OCI-LY3 (cell line): ENCODE results near the gene ALPK1.
"Not testable (repeated sequence)": the region's sequence is repeated elsewhere in the genome, so short reads cannot be mapped to it uniquely, and the experiment has no call there.

Experiments
- H2AFZ ChIP-seq: fragments of 200-600, 300-600 bp; shearing (Covaris generic); 2 replicates; pipeline ENCODE4 v1.6.0; 2014; ENCODE audit warnings: antibody characterized with exemption, low read depth, low read length
- H3K27ac ChIP-seq: fragments of 200-600, 300-600 bp; sonication (generic); 2 replicates; pipeline ENCODE4 v1.5.1; 2014; ENCODE audit warnings: mild to moderate bottlenecking, low read length, moderate library complexity, mixed read lengths
- H3K27me3 ChIP-seq: fragments of 200-600, 300-600 bp; sonication (generic); 2 replicates; pipeline ENCODE4 v1.6.1; 2014; ENCODE audit warnings: low read depth, low read length, mixed read lengths
- H3K36me3 ChIP-seq: fragments of 200-600, 300-600 bp; sonication (generic); replicated peaks from 2 replicates; pipeline ENCODE3; 2014; ENCODE audit warnings: low read depth, low read length, mixed read lengths
- H3K4me1 ChIP-seq: fragments of 300-600, 200-600 bp; sonication (generic); 2 replicates; pipeline ENCODE4 v1.6.1; 2014; ENCODE audit warnings: low read length, mixed read lengths
- H3K4me2 ChIP-seq: fragments of 200-600, 300-600 bp; sonication (generic); 2 replicates; pipeline ENCODE4 v1.6.1; 2014; ENCODE audit warnings: low read length, mixed read lengths
- H3K4me3 ChIP-seq: fragments of 300-600, 200-600 bp; sonication (generic); 2 replicates; pipeline ENCODE4 v1.5.1; 2014; ENCODE audit warnings: antibody characterized with exemption, mild to moderate bottlenecking, low read length, moderate library complexity
- H3K79me2 ChIP-seq: fragments of 300-600, 200-600 bp; shearing (Covaris generic); 2 replicates; pipeline ENCODE4 v1.6.1; 2014; ENCODE audit warnings: mild to moderate bottlenecking, low read length, mixed read lengths
- H3K9ac ChIP-seq: fragments of 300-600, 200-600 bp; shearing (Covaris generic); 2 replicates; pipeline ENCODE4 v1.6.0; 2014; ENCODE audit warnings: mild to moderate bottlenecking, low read length, moderate library complexity
- H3K9me3 ChIP-seq: fragments of 200-600, 300-600 bp; shearing (Covaris generic); 2 replicates; pipeline ENCODE4 v1.6.1; 2014; ENCODE audit warnings: low read length, mixed read lengths; ENCODE audit not compliant: insufficient read depth
- H4K20me1 ChIP-seq: fragments of 200-600, 300-600 bp; sonication (generic); 2 replicates; pipeline ENCODE4 v1.6.1; 2016; ENCODE audit warnings: low read length, mixed read lengths; ENCODE audit not compliant: insufficient read depth
- EZH2phosphoT487 ChIP-seq: fragments of 200-600 bp; shearing (Covaris generic); IDR thresholded peaks from 2 replicates; pipeline ENCODE4 v1.6.1; 2018; ENCODE audit warnings: antibody characterized with exemption, mixed run types, low read depth
- TF ChIP-seq, protein P1 (sequence below): fragments of 200-600, 300-600 bp; sonication (generic); IDR thresholded peaks from 2 replicates; pipeline ENCODE4 v1.5.1; 2014; ENCODE audit warnings: antibody characterized with exemption, low read length, low read depth

The ALPK1 gene

DNA sequence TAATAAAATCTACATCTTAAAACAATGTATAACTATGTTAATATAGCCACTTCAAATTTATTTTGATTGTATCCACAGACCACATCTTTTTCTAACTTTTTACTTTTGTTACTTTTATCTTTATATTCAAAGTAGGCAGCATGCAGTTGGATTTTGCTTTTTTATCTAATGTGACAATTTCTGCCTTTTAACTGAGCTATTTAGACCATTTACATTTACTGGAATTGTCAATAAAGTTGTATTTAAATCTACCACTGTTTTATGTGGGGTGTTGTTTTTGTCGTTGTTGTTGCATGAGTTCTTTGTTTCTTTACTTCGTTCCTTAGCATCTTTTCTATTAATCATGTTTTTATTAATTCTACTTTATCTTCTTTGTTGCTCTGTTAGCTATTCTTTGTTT lies 176.8 kb downstream of the ALPK1 start:
- H3K4me2 ChIP-seq: no peak overlapping the region
- no peaks in the 10 kb centered on the region for H3K9me3 ChIP-seq
- TF ChIP-seq EZH2phosphoT487: no peak
- TF ChIP-seq, protein P1, sequence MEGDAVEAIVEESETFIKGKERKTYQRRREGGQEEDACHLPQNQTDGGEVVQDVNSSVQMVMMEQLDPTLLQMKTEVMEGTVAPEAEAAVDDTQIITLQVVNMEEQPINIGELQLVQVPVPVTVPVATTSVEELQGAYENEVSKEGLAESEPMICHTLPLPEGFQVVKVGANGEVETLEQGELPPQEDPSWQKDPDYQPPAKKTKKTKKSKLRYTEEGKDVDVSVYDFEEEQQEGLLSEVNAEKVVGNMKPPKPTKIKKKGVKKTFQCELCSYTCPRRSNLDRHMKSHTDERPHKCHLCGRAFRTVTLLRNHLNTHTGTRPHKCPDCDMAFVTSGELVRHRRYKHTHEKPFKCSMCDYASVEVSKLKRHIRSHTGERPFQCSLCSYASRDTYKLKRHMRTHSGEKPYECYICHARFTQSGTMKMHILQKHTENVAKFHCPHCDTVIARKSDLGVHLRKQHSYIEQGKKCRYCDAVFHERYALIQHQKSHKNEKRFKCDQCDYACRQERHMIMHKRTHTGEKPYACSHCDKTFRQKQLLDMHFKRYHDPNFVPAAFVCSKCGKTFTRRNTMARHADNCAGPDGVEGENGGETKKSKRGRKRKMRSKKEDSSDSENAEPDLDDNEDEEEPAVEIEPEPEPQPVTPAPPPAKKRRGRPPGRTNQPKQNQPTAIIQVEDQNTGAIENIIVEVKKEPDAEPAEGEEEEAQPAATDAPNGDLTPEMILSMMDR: no peak
- H3K79me2 ChIP-seq: no peaks in the 10 kb centered on the region
- no peak overlapping the region for H3K9ac ChIP-seq
- no peaks in the 10 kb centered on the region for H3K4me1 ChIP-seq
- no peaks in the 10 kb centered on the region for H3K36me3 ChIP-seq
- no peak overlapping the region for H3K27ac ChIP-seq
- H3K4me3 ChIP-seq: no peak overlapping the region
- H3K27me3 ChIP-seq: no peaks in the 10 kb centered on the region
- no peak overlapping the region for H2AFZ ChIP-seq
- no peaks in the 10 kb centered on the region for H4K20me1 ChIP-seq

DNA sequence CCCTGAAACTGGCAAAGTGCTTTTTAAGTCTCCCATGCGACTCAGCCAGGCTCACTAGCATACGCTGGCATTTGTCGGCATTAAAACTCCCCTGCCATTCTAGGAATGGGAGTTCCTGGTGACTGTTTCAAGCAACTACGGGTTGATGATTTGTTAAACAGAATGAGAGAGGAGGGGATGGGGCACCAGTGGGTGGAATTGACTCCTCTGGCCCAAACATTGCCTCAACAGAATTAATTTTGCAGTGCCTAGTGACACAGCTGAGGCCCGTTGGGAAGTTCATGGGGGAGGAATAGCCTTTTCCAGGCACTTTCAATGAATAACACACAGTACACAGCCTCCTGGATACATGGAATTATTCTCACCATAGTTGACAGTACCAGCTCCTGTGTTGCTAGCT lies 188.8 kb downstream of the ALPK1 start:
- Histone ChIP-seq H3K4me3 (no peak overlapping the region), H3K27ac (no peak overlapping the region), H3K9me3 (no peaks in the 10 kb centered on the region), H3K9ac (no peak overlapping the region), H2AFZ (no peak overlapping the region), H3K79me2 (no peaks in the 10 kb centered on the region), H3K4me2 (no peak overlapping the region), H4K20me1 (no peaks in the 10 kb centered on the region), H3K36me3 (no peaks in the 10 kb centered on the region), H3K4me1 (no peaks in the 10 kb centered on the region), H3K27me3 (no peaks in the 10 kb centered on the region)
- TF ChIP-seq, protein P1: no peak
- no peak for TF ChIP-seq EZH2phosphoT487

DNA sequence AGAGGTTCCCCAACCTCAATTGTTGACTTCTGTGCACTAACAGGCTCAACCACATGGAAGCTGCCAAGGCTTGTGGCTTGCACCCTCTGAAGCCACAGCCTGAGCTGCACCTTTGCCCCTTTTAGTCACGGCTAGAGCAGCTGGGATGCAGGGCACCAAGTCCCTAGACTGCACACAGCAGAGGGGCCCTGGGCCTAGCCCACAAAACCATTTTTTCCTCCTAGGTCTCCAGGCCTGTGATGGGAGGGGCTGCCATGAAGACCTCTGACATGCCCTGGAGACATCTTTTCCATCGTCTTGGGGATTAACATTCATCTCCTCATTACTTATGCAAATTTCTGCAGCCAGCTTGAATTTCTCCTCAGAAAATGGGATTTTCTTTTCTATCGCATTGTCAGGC lies 193.6 kb downstream of the ALPK1 start:
- H3K27me3 ChIP-seq, H4K20me1 ChIP-seq, H3K27ac ChIP-seq, H3K9ac ChIP-seq, H3K4me1 ChIP-seq, H3K4me3 ChIP-seq, H2AFZ ChIP-seq, H3K36me3 ChIP-seq, H3K4me2 ChIP-seq, H3K9me3 ChIP-seq, H3K79me2 ChIP-seq: not testable (repeated sequence)
